Coronary artery (tissue), 2 donors: ENCODE results near the gene TRIM72.
"Not testable (repeated sequence)": the region's sequence is repeated elsewhere in the genome, so short reads cannot be mapped to it uniquely, and the experiment has no call there.

ENCODE experiments used
- DNase-seq: peaks from one replicate; pipeline ENCODE4 v3.0.0-alpha.2; 2017; ENCODE audit warnings: low spot score
- H3K27ac ChIP-seq, 2 donors: fragments of 200-600 bp; sonication (generic); one replicate each; pipeline ENCODE4 v1.5.1; 2016 to 2019
- H3K4me3 ChIP-seq: fragments of 200-600 bp; sonication (generic); 2 replicates; pipeline ENCODE4 v1.5.1; 2016; ENCODE audit warnings: mild to moderate bottlenecking, moderate library complexity
- TF ChIP-seq, protein P1 (sequence below): fragments of 200-600 bp; sonication (generic); IDR thresholded peaks from one replicate; pipeline ENCODE4 v1.5.1; 2019; ENCODE audit warnings: antibody characterized with exemption

Gene TRIM72

DNA sequence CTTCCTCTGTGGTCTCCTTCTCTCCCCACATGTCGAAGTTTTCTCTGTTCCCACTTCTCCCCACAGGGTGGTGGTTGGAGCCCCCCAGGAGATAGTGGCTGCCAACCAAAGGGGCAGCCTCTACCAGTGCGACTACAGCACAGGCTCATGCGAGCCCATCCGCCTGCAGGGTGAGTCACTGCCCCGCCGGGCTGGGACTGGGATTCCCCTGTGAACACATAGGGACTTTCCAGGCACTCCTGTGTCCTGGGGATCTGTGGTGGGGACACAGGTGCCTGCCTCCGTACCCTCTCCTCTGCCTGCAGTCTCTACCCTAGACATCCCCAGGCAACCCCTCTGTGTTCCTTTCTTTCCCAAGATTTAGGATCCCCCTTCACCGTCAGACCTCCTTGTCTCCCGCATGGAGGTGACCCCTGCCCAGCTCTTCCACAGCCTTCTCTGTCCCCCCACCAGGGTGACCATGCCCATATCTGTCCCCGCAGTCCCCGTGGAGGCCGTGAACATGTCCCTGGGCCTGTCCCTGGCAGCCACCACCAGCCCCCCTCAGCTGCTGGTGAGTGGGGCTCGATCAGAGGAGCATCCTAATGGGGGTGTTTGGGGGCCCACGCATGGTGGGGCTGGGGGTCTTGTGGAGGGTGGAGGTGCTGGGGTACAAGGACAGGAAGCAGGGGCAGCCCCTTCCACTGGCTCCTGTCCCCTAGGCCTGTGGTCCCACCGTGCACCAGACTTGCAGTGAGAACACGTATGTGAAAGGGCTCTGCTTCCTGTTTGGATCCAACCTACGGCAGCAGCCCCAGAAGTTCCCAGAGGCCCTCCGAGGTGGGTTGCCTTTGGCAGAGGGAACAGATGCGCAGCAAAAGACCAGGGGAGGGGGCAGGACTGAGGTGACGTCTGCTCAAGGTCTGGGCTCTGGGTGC is 51.7 kb downstream of the TRIM72 start:
- Histone ChIP-seq H3K27ac (no peak overlapping the region), H3K4me3 (no peak overlapping the region)
- TF ChIP-seq, protein P1, sequence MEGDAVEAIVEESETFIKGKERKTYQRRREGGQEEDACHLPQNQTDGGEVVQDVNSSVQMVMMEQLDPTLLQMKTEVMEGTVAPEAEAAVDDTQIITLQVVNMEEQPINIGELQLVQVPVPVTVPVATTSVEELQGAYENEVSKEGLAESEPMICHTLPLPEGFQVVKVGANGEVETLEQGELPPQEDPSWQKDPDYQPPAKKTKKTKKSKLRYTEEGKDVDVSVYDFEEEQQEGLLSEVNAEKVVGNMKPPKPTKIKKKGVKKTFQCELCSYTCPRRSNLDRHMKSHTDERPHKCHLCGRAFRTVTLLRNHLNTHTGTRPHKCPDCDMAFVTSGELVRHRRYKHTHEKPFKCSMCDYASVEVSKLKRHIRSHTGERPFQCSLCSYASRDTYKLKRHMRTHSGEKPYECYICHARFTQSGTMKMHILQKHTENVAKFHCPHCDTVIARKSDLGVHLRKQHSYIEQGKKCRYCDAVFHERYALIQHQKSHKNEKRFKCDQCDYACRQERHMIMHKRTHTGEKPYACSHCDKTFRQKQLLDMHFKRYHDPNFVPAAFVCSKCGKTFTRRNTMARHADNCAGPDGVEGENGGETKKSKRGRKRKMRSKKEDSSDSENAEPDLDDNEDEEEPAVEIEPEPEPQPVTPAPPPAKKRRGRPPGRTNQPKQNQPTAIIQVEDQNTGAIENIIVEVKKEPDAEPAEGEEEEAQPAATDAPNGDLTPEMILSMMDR = no peak
- no peak for DNase-seq

DNA sequence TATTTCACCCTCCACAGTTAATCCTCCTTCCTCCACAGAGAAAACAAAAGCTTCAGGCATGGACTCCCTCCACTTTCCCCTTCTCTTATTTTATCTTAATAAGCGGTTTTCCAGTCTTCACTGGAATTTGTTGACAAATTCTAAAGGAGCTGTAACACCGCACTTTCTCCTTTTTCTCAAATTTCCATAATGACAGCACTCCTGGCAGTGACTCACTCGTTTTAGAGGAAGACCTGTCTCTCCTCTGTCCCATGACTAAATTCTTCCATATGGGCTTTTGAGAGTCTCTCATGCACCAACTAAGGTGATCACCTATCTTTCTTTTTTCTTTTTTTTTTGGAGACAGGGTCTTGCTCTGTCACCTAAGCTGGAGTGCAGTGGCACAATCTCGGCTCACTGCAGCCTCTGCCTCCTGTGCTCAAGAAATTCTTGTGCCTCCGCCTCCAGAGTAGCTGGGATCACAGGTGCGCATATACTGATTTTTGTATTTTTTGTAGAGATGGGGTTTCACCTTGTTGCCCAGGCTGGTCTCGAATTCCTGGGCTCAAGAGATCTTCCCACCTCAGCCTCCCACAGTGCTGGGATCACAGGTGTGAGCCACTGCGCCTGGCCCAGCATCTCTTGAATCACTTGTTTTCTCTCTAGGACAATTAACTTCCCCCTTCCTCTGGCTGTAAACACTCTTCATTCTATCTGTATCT is 53.6 kb downstream of the TRIM72 start:
- no peak overlapping the region for H3K27ac ChIP-seq
- DNase-seq = no peak
- H3K4me3 ChIP-seq = no peak overlapping the region
- TF ChIP-seq, protein P1 = no peak

DNA sequence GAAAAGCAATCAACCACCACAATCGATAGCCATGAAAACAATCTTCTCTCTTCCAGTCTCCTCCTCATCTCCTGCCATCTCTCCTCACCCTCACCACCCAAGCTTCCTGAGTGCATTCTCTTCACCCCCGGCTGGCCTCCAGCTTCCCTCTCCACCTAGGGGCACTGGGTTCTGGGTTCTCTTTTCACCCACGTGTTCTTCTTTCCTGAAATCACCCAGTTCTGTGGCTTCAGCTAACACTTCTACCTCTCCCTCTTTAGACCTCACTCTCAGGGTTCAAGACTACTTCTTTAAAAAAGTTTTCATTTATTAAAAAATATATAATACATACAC is 54.1 kb downstream of the TRIM72 start:
- Histone ChIP-seq H3K27ac (no peak overlapping the region), H3K4me3 (no peak overlapping the region)
- TF ChIP-seq, protein P1 = no peak
- DNase-seq = no peak

DNA sequence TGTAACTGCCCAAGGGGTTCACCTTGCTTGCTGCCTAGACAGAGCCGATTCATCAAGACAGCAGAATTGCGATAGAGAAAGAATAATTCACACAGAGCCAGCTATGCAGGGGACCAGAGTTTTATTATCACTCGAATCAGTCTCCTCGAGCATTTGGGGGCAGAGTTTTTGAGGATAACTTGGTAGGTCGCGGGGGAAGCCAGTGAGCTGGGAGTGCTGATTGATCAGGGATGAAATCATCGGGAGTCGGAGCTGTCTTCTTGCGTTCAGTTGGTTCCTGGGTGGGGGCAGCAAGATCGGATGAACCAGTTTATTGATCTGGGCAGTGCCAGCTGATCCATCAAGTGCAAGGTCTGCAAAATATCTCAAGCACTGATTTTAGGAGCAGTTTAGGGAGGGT is 55.0 kb downstream of the TRIM72 start:
- Histone ChIP-seq H3K4me3 (no peak overlapping the region), H3K27ac (no peak overlapping the region)
- DNase-seq = no peak
- TF ChIP-seq, protein P1 = no peak

DNA sequence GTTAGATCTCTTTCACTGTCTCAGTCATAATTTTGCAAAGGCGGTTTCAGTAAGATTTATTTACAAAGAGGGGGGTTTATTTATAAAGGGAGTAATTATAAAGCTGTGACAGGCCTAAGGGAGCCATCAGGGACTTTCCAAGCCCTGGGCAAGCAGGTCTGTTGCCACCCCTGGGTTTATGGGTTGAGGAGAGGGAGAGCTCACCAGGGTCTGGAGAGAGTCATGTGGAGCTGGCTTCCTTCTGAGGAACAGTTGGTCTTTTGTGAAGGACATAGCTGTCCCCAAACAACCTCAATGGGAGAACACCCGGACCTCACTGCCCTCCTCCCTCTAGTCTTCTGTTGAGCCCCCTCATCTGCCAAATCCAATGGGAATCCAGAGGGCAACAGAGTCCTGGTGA is 55.6 kb downstream of the TRIM72 start:
- H3K27ac ChIP-seq = no peak overlapping the region
- no peak for DNase-seq
- H3K4me3 ChIP-seq = no peak overlapping the region
- TF ChIP-seq, protein P1 = no peak

DNA sequence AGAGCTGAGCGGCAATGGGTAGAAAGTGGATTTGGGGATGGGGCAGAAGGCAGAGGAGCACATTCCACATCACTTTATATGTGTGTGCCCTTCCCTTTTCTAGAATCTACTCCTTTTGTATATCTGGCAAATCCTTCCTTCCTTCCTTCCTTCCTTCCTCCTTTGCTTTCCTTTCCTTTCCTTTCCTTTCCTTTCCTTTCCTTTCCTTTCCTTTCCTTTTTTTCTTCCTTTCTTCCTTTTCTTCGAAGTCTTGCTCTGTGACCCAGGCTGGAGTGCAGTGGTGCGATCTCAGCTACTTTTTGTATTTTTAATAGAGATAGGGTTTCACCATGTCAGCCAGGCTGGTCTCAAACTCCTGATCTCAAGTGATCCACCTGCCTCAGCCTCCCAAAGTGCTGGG is 56.1 kb downstream of the TRIM72 start:
- not testable (repeated sequence) for H3K4me3 ChIP-seq, H3K27ac ChIP-seq, DNase-seq

DNA sequence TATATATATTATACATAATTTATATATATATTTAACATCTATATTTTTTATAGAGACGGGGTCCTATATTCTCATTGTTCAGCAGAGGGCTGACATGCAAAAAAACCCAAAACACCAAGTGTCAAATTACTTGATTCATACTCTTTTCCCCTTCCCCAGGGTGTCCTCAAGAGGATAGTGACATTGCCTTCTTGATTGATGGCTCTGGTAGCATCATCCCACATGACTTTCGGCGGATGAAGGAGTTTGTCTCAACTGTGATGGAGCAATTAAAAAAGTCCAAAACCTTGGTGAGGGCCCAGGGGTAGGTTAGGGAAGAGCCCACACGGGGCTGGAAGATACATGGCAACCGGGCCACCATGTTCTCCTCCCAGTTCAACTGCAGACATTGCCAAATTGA is 56.9 kb downstream of the TRIM72 start:
- H3K4me3 ChIP-seq = no peak overlapping the region
- TF ChIP-seq, protein P1 = no peak

More for the DNA sequence above, 56.9 kb downstream of the TRIM72 start:
- no peak overlapping the region for H3K27ac ChIP-seq
- no peak for DNase-seq
